ENCODE data around the gene THAP12. TPM values are rescaled to one million over a fixed set of nuclear protein-coding genes. Genes with fewer than 3 reads are reported as not detected.
"Not testable (repeated sequence)": the region's sequence is repeated elsewhere in the genome, so short reads cannot be mapped to it uniquely, and the experiment has no call there.

Gene THAP12
- total RNA-seq, 1 donor from 2014 or later, result 30.3 TPM

GRCh38 chr11:76406359-76406758, 25.4 kb upstream of the THAP12 start:
- no peaks in the 10 kb centered on the region for H3K4me1 ChIP-seq (ENCODE audit: insufficient read depth, low read length)
- peaks cover 4% of the 10 kb centered on the region for H3K27me3 ChIP-seq (ENCODE audit: insufficient read depth, low read length)
- Mint-ChIP-seq H3K27me3 (ENCODE audit: low read depth, unreplicated experiment) (peaks cover 7% of the 10 kb centered on the region), H3K4me3 (ENCODE audit: unreplicated experiment) (no peak overlapping the region), H3K4me1 (ENCODE audit: low read depth, unreplicated experiment) (peaks cover 4% of the 10 kb centered on the region), H3K27ac (ENCODE audit: unreplicated experiment) (no peak overlapping the region), H3K9me3 (ENCODE audit: unreplicated experiment) (no peaks in the 10 kb centered on the region), H3K36me3 (ENCODE audit: low read depth, unreplicated experiment) (no peaks in the 10 kb centered on the region)
- H2AFZ ChIP-seq (ENCODE audit: low read depth, low read length), result no peak overlapping the region
- no peak overlapping the region for H3K9ac ChIP-seq (ENCODE audit: low read length)
- H3K9me3 ChIP-seq (ENCODE audit: insufficient read depth, low read depth, low read length), result no peaks in the 10 kb centered on the region
- FAIRE-seq (no peak), DNase-seq (ENCODE audit: low read depth) (no peak)
- H4K20me1 ChIP-seq (ENCODE audit: insufficient read depth, low read length), result no peaks in the 10 kb centered on the region
- H3K27ac ChIP-seq (ENCODE audit: low read depth, low read length), result no peak overlapping the region
- H3K36me3 ChIP-seq (ENCODE audit: insufficient read depth, low read length), result no peaks in the 10 kb centered on the region
- H3K4me2 ChIP-seq (ENCODE audit: low read length), result no peak overlapping the region
- H3K4me3 ChIP-seq (ENCODE audit: insufficient read depth, low read depth, low read length), result no peak overlapping the region
- H3K79me2 ChIP-seq (ENCODE audit: insufficient read depth, low read length), result no peaks in the 10 kb centered on the region
- TF ChIP-seq CTCF (IDR thresholded peaks at IDR 0.05; ENCODE audit: insufficient read depth, low read depth, low read length) (no peak), EZH2 (IDR thresholded peaks at IDR 0.05; ENCODE audit: insufficient read depth, low read length) (no peak)

GRCh38 chr11:76401484-76401883, 20.6 kb upstream of the THAP12 start:
- H3K79me2 ChIP-seq (ENCODE audit: insufficient read depth, low read length); H3K27ac ChIP-seq (ENCODE audit: low read depth, low read length); H4K20me1 ChIP-seq (ENCODE audit: insufficient read depth, low read length); H3K36me3 ChIP-seq (ENCODE audit: insufficient read depth, low read length); H3K4me3 Mint-ChIP-seq (ENCODE audit: unreplicated experiment); DNase-seq (ENCODE audit: low read depth); H3K27me3 Mint-ChIP-seq (ENCODE audit: low read depth, unreplicated experiment); H3K27ac Mint-ChIP-seq (ENCODE audit: unreplicated experiment); H3K9me3 ChIP-seq (ENCODE audit: insufficient read depth, low read depth, low read length); FAIRE-seq; H2AFZ ChIP-seq (ENCODE audit: low read depth, low read length); H3K4me1 Mint-ChIP-seq (ENCODE audit: low read depth, unreplicated experiment); H3K4me1 ChIP-seq (ENCODE audit: insufficient read depth, low read length); H3K4me3 ChIP-seq (ENCODE audit: insufficient read depth, low read depth, low read length); H3K36me3 Mint-ChIP-seq (ENCODE audit: low read depth, unreplicated experiment); H3K9me3 Mint-ChIP-seq (ENCODE audit: unreplicated experiment); H3K4me2 ChIP-seq (ENCODE audit: low read length); H3K27me3 ChIP-seq (ENCODE audit: insufficient read depth, low read length); H3K9ac ChIP-seq (ENCODE audit: low read length): not testable (repeated sequence)

GRCh38 chr11:76400967-76401366, 20.0 kb upstream of the THAP12 start:
- Mint-ChIP-seq H3K4me3 (ENCODE audit: unreplicated experiment) (no peak overlapping the region), H3K27me3 (ENCODE audit: low read depth, unreplicated experiment) (peaks cover 2% of the 10 kb centered on the region), H3K27ac (ENCODE audit: unreplicated experiment) (no peak overlapping the region), H3K9me3 (ENCODE audit: unreplicated experiment) (no peaks in the 10 kb centered on the region), H3K4me1 (ENCODE audit: low read depth, unreplicated experiment) (no peaks in the 10 kb centered on the region), H3K36me3 (ENCODE audit: low read depth, unreplicated experiment) (no peaks in the 10 kb centered on the region)
- Histone ChIP-seq H3K4me3 (ENCODE audit: insufficient read depth, low read depth, low read length) (no peak overlapping the region), H4K20me1 (ENCODE audit: insufficient read depth, low read length) (no peaks in the 10 kb centered on the region), H3K9ac (ENCODE audit: low read length) (no peak overlapping the region), H3K79me2 (ENCODE audit: insufficient read depth, low read length) (no peaks in the 10 kb centered on the region), H3K27ac (ENCODE audit: low read depth, low read length) (no peak overlapping the region), H3K4me1 (ENCODE audit: insufficient read depth, low read length) (no peaks in the 10 kb centered on the region), H3K36me3 (ENCODE audit: insufficient read depth, low read length) (no peaks in the 10 kb centered on the region), H2AFZ (ENCODE audit: low read depth, low read length) (no peak overlapping the region), H3K9me3 (ENCODE audit: insufficient read depth, low read depth, low read length) (no peaks in the 10 kb centered on the region), H3K27me3 (ENCODE audit: insufficient read depth, low read length) (no peaks in the 10 kb centered on the region), H3K4me2 (ENCODE audit: low read length) (no peak overlapping the region)
- FAIRE-seq (no peak), DNase-seq (ENCODE audit: low read depth) (no peak)
- TF ChIP-seq EZH2 (IDR thresholded peaks at IDR 0.05; ENCODE audit: insufficient read depth, low read length) (no peak), CTCF (IDR thresholded peaks at IDR 0.05; ENCODE audit: insufficient read depth, low read depth, low read length) (no peak)

Measured in astrocyte (in vitro differentiated cells and primary cell).